Testis (tissue), 3 donors: ENCODE data around the gene EXOC3L4. TPM values are rescaled to one million over a fixed set of nuclear protein-coding genes. Genes with fewer than 3 reads are reported as not detected.
A peak's percentile ranks its signal among the peaks of the same experiment; 100 is the strongest.
"Not testable (repeated sequence)": the region's sequence is repeated elsewhere in the genome, so short reads cannot be mapped to it uniquely, and the experiment has no call there.

ENCODE experiments used
- DNase-seq: peaks from one replicate; pipeline ENCODE4 v3.0.0-alpha.2; 2019
- H3K27ac ChIP-seq, 2 donors: fragments of 200-600 bp; sonication (generic); one replicate each; pipeline ENCODE4 v1.5.1; 2019
- H3K27me3 ChIP-seq: fragments of 200-600 bp; sonication (generic); one replicate; pipeline ENCODE4 v1.5.1; 2019
- H3K36me3 ChIP-seq: fragments of 200-600 bp; sonication (generic); one replicate; pipeline ENCODE4 v1.5.1; 2017; ENCODE audit warnings: low read depth; ENCODE audit errors: missing control alignments
- H3K4me1 ChIP-seq: fragments of 200-600 bp; sonication (generic); one replicate; pipeline ENCODE4 v1.5.1; 2019
- H3K4me3 ChIP-seq, 2 donors: fragments of 200-600 bp; sonication (generic); one replicate each; pipeline ENCODE4 v1.5.1; 2017 to 2019
- H3K9me3 ChIP-seq: fragments of 200-600 bp; sonication (generic); one replicate; pipeline ENCODE4 v1.5.1; 2017
- POLR2A ChIP-seq: fragments of 450-650 bp; IDR thresholded peaks from one replicate; pipeline ENCODE4 v1.6.1; 2017; ENCODE audit warnings: antibody characterized with exemption, mild to moderate bottlenecking, moderate library complexity
- WGBS, 2 donors: methylation state at CpG; one replicate each; pipeline ENCODE4 v1.1.5; 2018; 5-methylcytosine and 5-hydroxymethylcytosine counted together
- intact Hi-C: fragments of 100-400 bp; cut with DNase I; formaldehyde crosslinking; loops from one replicate; pipeline ENCODE4 v1.15.1; 2023; ENCODE audit warnings: low total_unique reads
- polyA plus RNA-seq: library from polyadenylated mRNA; stranded (reverse); fragments of 350-450 nt; fragmentation: Illumina TruSeq; extraction: RNeasy Lipid Tissue Mini Kit (QIAGEN cat#74804); gene quantifications from one replicate; pipeline ENCODE4 v1.2.3, GENCODE V29; 2014; ENCODE audit warnings: low read depth, low replicate concordance; ENCODE audit not compliant: insufficient read depth
- total RNA-seq, 2 donors: library from RNA; depleted of rRNA; stranded (reverse); fragments of >200 nt; gene quantifications; one replicate each; pipeline ENCODE4 v1.2.3, GENCODE V29; 2016
- TF ChIP-seq, protein P1 (sequence below), 3 experiments: fragments of 450-650 bp in 2 of 3; fragments of 200-600 bp in 1 of 3; sonication (generic) in 1 of 3; IDR thresholded peaks; one replicate each; pipeline ENCODE4 v1.5.1; 2016 to 2019; ENCODE audit warnings: antibody characterized with exemption in 3 of 3, mild to moderate bottlenecking in 2 of 3, moderate library complexity in 1 of 3

Gene EXOC3L4
- total and polyA plus RNA-seq, 3 donors from 2014 or later, result 1.0 to 2.4 (median 2.4) TPM

GRCh38 chr14:103111232-103111868 is 16.8 kb downstream of the EXOC3L4 start:
- intact Hi-C loops, result no loop called here
- Histone ChIP-seq H3K4me3 (no peak overlapping the region), H3K27me3 (no peaks in the 10 kb centered on the region), H3K36me3 (no peaks in the 10 kb centered on the region), H3K4me1 (peaks cover 21% of the 10 kb centered on the region), H3K9me3 (no peaks in the 10 kb centered on the region), H3K27ac (no peak overlapping the region)
- DNase-seq, result no peak
- TF ChIP-seq POLR2A, result no peak
- TF ChIP-seq, protein P1, sequence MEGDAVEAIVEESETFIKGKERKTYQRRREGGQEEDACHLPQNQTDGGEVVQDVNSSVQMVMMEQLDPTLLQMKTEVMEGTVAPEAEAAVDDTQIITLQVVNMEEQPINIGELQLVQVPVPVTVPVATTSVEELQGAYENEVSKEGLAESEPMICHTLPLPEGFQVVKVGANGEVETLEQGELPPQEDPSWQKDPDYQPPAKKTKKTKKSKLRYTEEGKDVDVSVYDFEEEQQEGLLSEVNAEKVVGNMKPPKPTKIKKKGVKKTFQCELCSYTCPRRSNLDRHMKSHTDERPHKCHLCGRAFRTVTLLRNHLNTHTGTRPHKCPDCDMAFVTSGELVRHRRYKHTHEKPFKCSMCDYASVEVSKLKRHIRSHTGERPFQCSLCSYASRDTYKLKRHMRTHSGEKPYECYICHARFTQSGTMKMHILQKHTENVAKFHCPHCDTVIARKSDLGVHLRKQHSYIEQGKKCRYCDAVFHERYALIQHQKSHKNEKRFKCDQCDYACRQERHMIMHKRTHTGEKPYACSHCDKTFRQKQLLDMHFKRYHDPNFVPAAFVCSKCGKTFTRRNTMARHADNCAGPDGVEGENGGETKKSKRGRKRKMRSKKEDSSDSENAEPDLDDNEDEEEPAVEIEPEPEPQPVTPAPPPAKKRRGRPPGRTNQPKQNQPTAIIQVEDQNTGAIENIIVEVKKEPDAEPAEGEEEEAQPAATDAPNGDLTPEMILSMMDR (IDR thresholded peaks at IDR 0.05), result no peak
- 66 to 90% methylated on average over 2 to 6 of the region's 6 CpGs for whole genome bisulfite sequencing, 2 donors

GRCh38 chr14:103112400-103113243 is 18.1 kb downstream of the EXOC3L4 start:
- WGBS, 2 donors, result 60 to 76% methylated on average over 5 to 11 of the region's 11 CpGs
- intact Hi-C loops, result no loop called here
- no peak for TF ChIP-seq POLR2A
- TF ChIP-seq, protein P1 (IDR thresholded peaks at IDR 0.05), result no peak
- H3K4me1 ChIP-seq, result peaks cover 21% of the 10 kb centered on the region
- DNase-seq, result no peak
- H3K27ac ChIP-seq, result no peak overlapping the region
- H3K4me3 ChIP-seq, result no peak overlapping the region
- H3K27me3 ChIP-seq, result no peaks in the 10 kb centered on the region
- no peaks in the 10 kb centered on the region for H3K9me3 ChIP-seq
- no peaks in the 10 kb centered on the region for H3K36me3 ChIP-seq

DNA sequence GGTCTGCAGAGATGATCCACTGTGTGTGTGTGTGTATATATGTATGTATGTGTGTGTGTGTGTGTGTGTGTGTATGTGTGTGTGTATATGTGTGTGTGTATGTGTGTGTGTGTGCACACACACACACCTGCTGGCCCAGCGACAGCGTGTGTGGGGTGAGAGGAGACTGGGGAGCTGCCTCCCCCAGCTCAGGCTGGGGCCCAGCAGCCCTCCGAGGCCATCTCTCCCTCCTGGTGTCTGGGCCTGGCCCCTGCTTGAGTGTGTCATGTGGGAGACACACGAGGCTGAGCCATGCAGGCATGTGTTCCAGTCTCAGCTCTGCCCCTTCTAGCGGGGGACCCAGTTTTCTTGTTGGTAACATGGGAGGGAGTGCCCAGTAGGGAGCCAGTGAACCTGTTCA is 18.8 kb downstream of the EXOC3L4 start:
- TF ChIP-seq, protein P1 (IDR thresholded peaks at IDR 0.05), result no peak
- no peak for TF ChIP-seq POLR2A
- H3K4me1 ChIP-seq, result peaks cover 25% of the 10 kb centered on the region
- DNase-seq, result no peak
- no peaks in the 10 kb centered on the region for H3K9me3 ChIP-seq
- 79 to 100% methylated on average over 3 to 5 of the region's 5 CpGs for WGBS, 2 donors
- H3K27ac ChIP-seq, result no peak overlapping the region
- H3K36me3 ChIP-seq, result no peaks in the 10 kb centered on the region
- intact Hi-C loops, result no loop called here
- no peaks in the 10 kb centered on the region for H3K27me3 ChIP-seq
- H3K4me3 ChIP-seq, result no peak overlapping the region

DNA sequence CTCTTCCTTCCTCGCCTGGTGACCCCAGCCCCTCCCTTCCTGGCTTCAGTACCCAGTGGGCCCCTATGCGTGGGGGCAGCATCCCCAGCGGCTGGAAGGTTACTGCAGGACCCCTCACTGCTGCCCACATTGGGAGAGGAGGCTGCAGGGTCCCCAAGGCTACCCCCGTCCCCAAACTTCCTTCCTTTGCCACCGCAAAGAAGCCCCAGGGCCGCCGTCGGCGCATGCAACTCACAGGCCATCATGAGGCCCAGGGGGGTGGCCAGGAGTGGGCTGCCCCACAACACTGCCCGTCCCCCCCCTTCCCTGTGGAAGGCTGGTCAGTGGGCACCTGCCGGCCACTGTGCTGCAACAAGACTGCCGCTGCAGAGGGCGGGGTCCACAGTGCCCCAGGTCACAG is 19.2 kb downstream of the EXOC3L4 start:
- Histone ChIP-seq H3K27me3 (no peaks in the 10 kb centered on the region), H3K4me3 (no peak overlapping the region), H3K9me3 (no peaks in the 10 kb centered on the region), H3K4me1 (peaks cover 28% of the 10 kb centered on the region), H3K27ac (no peak overlapping the region), H3K36me3 (no peaks in the 10 kb centered on the region)
- no peak for DNase-seq
- intact Hi-C loops, result no loop called here
- TF ChIP-seq, protein P1 (IDR thresholded peaks at IDR 0.05), result no peak
- no peak for TF ChIP-seq POLR2A
- 84 to 86% methylated on average over 3 to 13 of the region's 13 CpGs for WGBS, 2 donors

DNA sequence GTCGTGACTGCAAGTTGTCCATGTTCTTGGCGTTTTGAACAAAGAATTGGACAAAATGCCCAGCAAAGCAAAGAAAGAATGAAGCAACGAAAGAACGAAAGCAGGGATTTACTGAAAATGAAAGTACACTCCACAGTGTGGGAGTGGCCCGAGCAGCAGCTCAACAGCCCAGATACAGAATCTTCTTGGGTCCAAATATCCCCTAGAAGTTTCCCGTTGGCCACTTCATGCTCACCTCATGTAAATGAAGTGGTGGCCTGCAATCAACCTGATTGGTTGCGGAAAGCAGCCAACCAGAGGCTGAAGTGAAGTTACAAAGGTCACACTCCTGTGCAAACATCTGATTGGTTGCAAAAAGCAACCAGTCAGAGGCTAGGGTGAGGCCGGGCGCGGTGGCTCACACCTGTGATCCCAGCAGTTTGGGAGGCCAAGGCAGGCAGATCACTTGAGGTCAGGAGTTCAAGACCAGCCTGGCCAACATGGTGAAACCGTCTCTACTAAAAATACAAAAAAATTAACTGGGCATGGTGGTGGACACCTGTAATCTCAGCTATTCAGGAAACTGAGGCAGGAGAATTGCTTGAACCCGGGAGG is 20.7 kb downstream of the EXOC3L4 start:
- H3K4me3 ChIP-seq, intact Hi-C loops, H3K9me3 ChIP-seq, H3K27me3 ChIP-seq, H3K36me3 ChIP-seq, DNase-seq: not testable (repeated sequence)
- 57 to 62% methylated on average over 12 of the region's 12 CpGs for WGBS, 2 donors
- peaks cover 23% of the 10 kb centered on the region for H3K4me1 ChIP-seq
- H3K27ac ChIP-seq, result peak overlapping the region; percentile 23 to 31
